Measurements from ENCODE around the gene TAS2R20. TPM values are rescaled to one million over a fixed set of nuclear protein-coding genes. Genes with fewer than 3 reads are reported as not detected.

TAS2R20 gene
- total RNA-seq, 1 donor from 2014 or later, result 0.89 TPM

DNA sequence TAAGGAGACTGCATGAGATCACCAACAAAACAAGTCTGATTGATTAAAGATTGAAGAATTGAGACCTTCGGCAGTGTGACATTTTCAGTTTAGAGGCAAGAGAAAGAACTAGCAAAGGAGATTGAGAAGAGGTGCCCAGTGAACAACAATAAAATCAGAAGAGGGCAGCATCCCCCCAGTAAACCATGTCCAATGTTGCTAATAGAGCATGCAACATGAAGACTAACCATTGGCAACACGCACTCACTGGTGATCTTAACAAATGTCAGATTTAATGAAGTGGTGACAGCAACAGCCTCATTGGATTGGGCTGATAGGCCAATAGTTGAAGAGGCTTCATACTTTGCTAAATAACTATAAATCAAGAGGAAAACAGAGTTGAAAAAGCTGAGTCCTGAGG lies 38.3 kb downstream of the TAS2R20 start:
- DNase-seq (ENCODE audit: low spot score), result no peak

DNA sequence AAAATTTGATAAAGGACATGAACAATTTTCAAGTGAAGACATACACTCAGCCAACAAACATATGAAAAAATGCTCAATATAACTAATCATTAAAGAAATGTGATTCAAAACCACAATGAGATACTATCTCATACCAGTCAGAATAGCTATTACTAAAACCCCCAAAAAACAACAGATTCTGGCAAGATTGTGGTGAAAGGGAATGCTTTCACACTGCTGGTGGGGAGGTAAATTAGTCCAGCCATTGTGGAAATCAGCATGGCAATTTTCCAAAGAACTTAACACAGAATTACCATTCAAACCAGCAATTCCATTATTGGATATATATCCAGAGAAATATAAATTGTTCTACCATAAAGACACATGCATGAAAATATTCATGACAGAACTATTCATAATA lies 40.4 kb downstream of the TAS2R20 start:
- DNase-seq (ENCODE audit: low spot score), result no peak

DNA sequence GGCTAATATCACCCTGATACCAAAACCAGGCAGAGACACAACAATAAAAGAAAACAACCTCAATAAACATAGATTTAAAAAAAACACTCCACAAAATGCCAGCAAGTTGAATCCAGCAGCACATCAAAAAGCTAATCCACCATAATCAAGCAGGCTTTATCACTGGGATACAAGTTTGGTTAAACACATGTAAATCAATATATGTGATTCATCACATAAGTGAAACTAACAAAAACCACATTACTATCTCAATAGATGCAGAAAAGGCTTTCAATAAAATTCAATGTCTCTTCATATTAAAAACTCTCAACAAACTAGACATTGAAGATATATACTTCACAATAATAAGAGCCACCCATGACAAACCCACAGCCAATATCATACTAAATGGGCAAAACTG lies 42.0 kb downstream of the TAS2R20 start:
- no peak for DNase-seq (ENCODE audit: low spot score)

DNA sequence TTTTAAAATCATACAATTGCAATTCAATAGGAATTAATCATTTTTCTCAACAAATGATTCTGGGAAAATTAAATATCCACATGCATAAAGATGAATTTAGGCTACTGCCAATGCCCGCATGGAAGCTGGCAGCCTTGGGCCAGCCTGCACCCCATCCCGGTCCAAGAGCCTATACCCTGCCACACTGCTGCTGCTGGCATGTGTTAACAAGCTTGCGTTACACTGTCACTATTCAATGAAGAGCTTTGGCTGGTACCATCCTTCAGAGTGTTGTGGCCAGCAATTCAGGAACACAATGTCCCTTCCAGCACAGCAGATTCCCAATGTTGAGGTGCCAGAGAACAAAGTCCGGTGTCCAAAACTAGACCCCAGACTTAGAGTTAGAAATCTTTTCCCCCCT lies 45.5 kb downstream of the TAS2R20 start:
- DNase-seq (ENCODE audit: low spot score), result no peak

Other genes with a start within 250 kb of the TAS2R20 start
- not detected for gene TAS2R7, start 195.7 kb downstream of the TAS2R20 start, total RNA-seq
- gene TAS2R8, start 191.0 kb downstream of the TAS2R20 start, total RNA-seq, result not detected
- not detected for gene TAS2R9, start 188.1 kb downstream of the TAS2R20 start, total RNA-seq
- 0.92 TPM for gene TAS2R10, start 171.9 kb downstream of the TAS2R20 start, total RNA-seq
- 2.6 TPM for gene PRR4, start 148.8 kb downstream of the TAS2R20 start, total RNA-seq
- gene PRH1, start 114.0 kb downstream of the TAS2R20 start, total RNA-seq, result 13.8 TPM
- 0.78 TPM for gene TAS2R13, start 88.7 kb downstream of the TAS2R20 start, total RNA-seq
- gene PRH2, start 69.1 kb downstream of the TAS2R20 start, total RNA-seq, result not detected
- 1.4 TPM for gene TAS2R14, start 59.0 kb downstream of the TAS2R20 start, total RNA-seq
- gene TAS2R50, start 11.4 kb downstream of the TAS2R20 start, total RNA-seq, result 1.3 TPM
- 1.9 TPM for gene TAS2R19, start 24.3 kb upstream of the TAS2R20 start, total RNA-seq
- 3.1 TPM for gene TAS2R31, start 33.1 kb upstream of the TAS2R20 start, total RNA-seq
- gene TAS2R46, start 64.0 kb upstream of the TAS2R20 start, total RNA-seq, result 0.46 TPM
- 0.35 TPM for gene TAS2R43, start 94.0 kb upstream of the TAS2R20 start, total RNA-seq
- 1.7 TPM for gene TAS2R30, start 136.3 kb upstream of the TAS2R20 start, total RNA-seq
- 11.9 TPM for gene SMIM10L1, start 172.9 kb upstream of the TAS2R20 start, total RNA-seq
- gene TAS2R42, start 188.6 kb upstream of the TAS2R20 start, total RNA-seq, result not detected

Data from mucosa of gallbladder (tissue), 1 donor.